SH-SY5Y (cell line): ENCODE measurements around the gene NAXD.

Source experiments
- GATA2 ChIP-seq: IDR thresholded peaks from 2 replicates; pipeline ENCODE4 v1.6.1; 2011; ENCODE audit warnings: mild to moderate bottlenecking, low read depth, low read length
- GATA3 ChIP-seq: IDR thresholded peaks from 2 replicates; pipeline ENCODE4 v1.6.1; 2011; ENCODE audit warnings: low read depth, mild to moderate bottlenecking, low read length, moderate library complexity

Gene NAXD

DNA sequence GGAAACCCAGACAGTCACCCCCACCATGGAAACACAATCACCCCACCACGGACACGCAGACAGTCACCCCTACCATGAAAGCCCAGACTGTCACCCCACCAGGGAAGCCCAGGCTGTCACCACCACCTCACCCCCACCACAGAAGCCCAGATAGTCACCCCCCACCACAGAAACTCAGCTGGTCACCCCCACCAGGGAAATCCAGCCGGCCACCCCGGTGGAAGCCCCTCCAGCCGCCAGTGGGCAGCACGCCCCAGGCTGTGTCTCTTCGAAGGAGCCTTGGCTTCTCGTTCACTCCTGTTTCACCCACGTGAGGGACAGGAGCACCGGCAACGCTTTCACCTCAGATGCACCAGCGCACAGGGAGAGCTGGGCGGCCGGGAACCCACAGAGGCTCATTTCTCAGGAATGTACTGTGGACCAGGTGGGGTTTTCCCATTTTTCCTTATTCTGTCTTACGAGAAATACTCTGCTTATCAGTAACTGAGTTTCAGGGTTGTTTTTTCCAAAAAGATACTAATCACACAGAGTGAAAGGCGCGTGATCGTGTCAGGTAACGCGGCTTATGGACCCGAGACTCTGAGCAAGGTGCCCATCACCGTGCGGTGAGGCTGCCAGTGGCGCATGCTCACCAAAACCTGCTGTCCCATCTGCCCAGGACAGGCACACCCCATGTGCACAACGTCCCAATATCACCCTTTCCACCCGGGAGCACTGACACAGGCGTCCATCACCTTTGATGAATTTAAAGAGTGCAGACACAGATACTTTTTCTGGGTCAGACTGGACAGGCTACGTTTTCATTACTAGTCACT, 62.6 kb downstream of the NAXD start:
- TF ChIP-seq GATA3 (no peak), GATA2 (no peak)

DNA sequence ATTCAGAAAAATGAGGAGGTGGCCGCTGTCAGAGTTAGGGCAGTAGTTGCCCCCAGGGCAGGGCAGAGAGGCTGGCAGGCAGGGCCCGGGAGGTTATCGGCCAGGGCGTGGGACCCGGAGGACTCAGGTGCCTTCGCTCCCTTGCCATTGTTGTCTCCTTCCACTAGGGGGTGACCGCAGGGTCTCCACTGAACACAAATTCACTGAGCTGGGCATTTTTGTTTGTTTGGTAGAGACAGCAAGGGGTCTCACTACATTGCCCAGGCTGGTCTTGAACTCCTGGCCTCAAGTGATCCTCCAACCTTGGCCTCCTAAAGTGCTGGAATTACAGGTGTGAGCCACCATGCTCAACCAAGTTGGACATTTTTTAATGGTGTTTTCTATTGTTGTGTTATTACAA, 65.5 kb downstream of the NAXD start:
- TF ChIP-seq GATA2 (no peak), GATA3 (no peak)

DNA sequence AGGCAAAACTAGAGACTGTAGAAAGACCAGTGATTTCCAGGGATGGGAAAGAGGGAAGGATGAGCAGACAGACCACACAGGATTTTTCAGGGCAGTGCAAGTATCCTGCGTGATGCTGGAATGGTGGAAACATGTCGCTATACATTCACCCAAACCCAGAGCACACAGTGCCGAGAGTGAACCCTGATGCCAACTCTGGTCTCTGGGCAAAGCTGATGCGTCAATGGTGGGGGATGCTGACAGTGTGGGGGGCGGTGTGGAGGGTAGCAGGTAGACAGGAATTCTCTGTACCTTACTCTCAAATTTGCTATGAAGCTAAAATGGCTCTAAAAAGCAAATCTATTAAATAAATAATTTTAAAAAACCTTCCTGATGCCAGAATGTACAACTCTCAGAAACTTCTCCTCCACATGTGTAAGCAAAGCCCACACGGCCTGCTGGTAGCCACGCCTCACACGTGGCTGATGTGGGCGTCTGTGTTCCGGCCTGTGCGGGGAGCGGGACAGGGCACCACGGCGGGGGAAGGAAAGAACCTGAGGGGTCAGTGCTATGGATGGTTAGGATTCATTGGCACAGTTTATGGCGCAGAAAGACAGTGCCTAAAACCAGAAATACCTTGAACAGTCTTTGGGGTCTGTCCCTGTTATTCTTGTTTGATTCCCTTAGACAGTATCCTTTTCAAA, 66.7 kb downstream of the NAXD start:
- no peak for TF ChIP-seq GATA2
- TF ChIP-seq GATA3, result no peak

DNA sequence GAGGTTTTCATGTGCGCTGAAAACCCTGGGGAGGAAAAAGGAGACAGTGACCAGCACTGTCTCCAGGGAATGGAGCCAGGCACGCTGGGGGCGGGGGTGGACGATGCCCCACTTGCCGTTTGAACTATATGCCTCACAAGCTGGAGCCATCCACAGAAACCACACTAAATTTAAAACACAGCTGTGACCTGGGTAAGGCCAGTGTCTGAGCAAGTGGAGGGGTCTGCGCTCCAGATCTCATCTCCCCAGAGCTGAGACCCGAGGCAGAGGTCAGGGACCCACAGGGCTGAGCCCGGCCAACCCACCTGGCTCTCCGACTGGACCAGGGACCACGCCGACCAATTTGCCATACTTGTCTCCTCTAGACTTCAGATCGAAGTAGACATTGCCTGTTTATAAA, 67.4 kb downstream of the NAXD start:
- TF ChIP-seq GATA2, result no peak
- no peak for TF ChIP-seq GATA3

DNA sequence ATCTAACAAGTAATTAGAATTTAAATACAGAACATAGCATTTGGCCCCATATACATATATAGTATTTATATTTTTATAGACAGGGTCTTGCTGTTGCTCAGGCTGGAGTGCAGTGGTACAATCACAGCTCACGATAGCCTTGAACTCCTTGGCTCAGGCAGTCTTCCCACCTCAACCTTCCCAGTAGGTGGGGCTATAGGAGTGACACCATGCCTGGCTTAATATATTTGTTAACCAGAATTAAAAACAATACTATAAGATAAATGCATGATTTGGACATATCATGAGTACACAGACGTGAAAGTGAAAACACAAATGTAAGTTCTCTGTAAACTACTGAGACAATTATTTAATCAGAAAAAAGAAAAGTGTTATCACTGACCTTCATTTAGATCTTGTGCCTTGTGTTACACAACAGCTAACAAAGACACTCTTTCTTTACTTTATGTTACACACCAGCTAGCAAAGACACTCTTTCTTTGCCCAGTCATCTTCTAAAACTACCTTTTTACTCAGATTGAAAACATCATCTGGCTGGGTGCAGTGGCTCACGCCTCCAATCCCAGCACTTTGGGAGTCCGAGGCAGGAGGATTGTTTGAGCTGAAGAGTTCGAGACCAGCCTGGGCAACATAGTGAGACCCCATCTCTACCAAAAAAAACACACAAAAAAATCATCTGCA, 68.0 kb downstream of the NAXD start:
- no peak for TF ChIP-seq GATA3
- TF ChIP-seq GATA2, result no peak

DNA sequence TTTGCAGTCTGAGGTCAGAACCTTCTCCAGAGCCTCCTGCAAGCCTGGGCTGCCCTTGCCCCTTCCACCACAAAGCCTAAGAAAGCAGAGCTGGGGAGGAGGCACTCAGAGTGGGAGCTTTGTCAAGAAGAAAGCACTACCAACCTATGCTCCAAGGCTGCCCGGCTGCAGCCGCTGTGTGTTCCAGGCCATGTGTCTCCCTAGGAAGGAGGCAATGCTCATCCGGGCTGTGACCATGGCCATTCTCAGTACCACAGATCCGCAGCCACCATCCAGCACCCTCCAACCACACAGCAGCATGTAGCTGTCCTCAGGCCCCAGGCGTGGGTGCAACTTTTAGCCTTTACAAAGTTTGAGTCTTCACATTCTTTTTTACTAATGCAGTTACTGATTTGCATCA, 68.6 kb downstream of the NAXD start:
- TF ChIP-seq GATA2, result no peak
- no peak for TF ChIP-seq GATA3

DNA sequence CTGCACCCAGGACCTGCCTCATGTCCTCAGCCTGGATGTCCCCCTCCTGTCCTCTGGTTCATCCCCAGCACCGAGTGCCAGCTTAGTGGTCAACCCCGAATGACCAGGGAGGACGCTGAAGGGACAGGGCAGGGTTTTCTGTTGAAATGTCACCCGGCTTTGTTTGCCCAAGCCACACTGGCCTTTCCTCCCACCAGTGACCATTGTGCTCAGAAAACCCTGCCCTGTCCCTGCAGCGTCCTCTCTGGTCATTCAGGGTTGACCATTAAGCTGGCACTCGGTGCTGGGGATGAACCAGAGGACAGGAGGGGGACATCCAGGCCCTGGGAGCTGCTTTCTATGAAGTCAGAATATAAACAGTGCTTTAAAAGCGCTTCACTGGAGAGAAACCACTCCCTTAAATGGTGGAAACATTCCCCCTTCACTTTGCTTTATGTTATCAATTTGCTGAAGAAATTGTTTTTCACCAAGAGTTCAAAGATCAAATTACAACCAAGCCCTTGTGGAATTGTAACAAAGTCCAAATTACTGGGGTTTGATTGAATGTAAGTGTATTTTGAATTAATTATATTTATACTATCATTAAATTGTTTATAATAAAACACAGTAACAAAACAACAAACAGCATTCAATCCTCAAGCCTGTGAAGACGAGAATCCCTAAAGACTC, 69.2 kb downstream of the NAXD start:
- no peak for TF ChIP-seq GATA2
- no peak for TF ChIP-seq GATA3

DNA sequence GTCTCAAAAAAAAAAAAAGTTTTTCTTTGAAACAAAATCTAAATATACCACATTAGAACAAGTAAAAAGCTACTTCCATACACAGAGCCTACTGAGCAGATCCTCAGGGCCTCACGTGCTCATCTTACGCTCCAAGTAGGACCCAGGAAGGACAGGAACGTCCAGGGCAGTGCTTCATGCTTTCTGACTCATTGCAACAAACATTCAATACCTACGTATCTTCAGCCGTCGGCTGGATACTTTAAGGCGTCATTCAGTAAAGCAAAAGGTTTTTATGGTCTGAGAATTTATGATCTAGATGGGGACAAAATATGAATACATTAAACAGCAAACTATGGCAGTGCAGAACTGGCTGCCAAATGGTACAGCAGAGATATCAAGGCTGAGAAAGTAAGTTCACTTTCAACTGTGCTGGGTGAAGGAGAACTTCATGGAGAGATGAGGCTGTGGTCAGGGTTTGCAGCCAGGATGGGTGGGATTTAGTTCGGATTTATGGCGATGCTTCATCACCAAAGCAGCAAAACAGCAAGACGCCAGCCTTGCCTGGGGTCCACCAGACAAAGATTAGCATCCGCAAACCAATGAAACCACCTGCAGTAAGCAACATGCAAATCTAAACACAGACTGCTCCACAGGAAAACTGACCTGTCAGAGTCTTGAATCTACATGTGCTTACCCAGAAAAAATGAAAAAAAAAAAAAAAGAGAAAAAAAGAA, 70.1 kb downstream of the NAXD start:
- TF ChIP-seq GATA2 (no peak), GATA3 (no peak)

DNA sequence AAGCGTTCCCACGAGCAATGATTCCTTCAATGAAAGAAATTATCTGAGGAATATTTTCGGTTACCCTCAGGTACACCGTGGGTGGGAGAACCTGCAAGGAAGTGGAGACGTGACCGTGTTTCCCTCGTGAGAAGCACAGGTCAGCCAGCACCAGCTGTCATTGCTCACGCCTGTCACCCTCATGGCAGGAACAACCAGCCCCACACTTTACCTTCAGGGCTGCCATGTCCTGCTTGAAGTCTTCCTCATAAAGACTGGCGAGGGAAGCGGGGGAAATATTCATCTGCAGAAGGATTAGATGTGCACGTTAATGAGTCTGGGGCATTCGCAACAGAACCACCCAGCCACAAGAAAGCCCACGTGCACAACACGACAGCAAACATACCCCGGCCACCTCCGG, 72.4 kb downstream of the NAXD start:
- TF ChIP-seq GATA3 (no peak), GATA2 (no peak)

DNA sequence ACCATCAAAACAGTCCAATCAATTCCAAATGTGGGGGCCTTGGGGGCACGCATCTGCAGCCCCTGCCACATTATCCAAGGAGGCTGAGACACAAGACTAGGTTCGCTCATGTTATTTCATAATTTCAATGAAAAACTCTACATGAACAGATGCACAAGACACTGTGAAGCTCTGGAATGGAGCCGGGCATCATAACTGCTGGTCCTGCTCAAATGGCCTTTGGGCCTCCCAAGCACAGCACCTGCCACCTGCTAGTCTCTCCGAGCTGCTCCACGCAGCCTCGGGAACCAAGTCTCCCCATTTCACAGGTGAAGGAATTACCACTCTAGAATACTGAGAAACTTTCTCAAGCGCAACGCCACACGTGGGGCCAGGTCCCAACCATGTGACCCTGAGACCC, 73.7 kb downstream of the NAXD start:
- no peak for TF ChIP-seq GATA3
- no peak for TF ChIP-seq GATA2
